GM12878 (cell line): ENCODE results near the gene MACF1.

Experiments
- CBX5 ChIP-seq: sonication (generic); IDR thresholded peaks from 2 replicates; pipeline ENCODE4 v1.6.1; 2016; ENCODE audit warnings: low read depth, moderate library complexity, mild to moderate bottlenecking, inconsistent platforms
- CEBPB ChIP-seq, 2 experiments: fragments of 150-350 bp in 1 of 2; IDR thresholded peaks; 2 replicates each; pipeline ENCODE4 v1.6.1; 2012 to 2014; ENCODE audit warnings: low read depth in 2 of 2, low read length in 2 of 2, borderline replicate concordance in 1 of 2, inconsistent platforms in 1 of 2
- CTCF ChIP-seq, 3 experiments: IDR thresholded peaks in 2 of 3; conservative IDR thresholded peaks in 1 of 3; 2 replicates each; pipeline ENCODE4 v1.5.1; 2011; ENCODE audit warnings: low read depth in 3 of 3, low read length in 3 of 3, mild to moderate bottlenecking in 3 of 3, control low read depth in 2 of 3, moderate library complexity in 2 of 3, inconsistent platforms in 1 of 3, mixed read lengths in 1 of 3; ENCODE audit not compliant: control insufficient read depth in 2 of 3, insufficient read depth in 1 of 3; ENCODE audit errors: extremely low read depth in 1 of 3
- CUX1 ChIP-seq: IDR thresholded peaks from 2 replicates; pipeline ENCODE4 v1.6.1; 2012; ENCODE audit warnings: improper control_type of control experiment, low read depth, low read length; ENCODE audit not compliant: insufficient replicate concordance
- E2F8 ChIP-seq: fragments of 450-650 bp; IDR thresholded peaks from 2 replicates; pipeline ENCODE4 v1.6.1; 2018; ENCODE audit warnings: mild to moderate bottlenecking, low read depth, moderate library complexity; ENCODE audit not compliant: partially characterized antibody
- EP300 ChIP-seq, 2 experiments: fragments of 150-350 bp in 1 of 2; IDR thresholded peaks; 2 replicates each; pipeline ENCODE4 v1.6.1; 2011 to 2012; ENCODE audit warnings: low read depth in 2 of 2, low read length in 2 of 2, borderline replicate concordance in 1 of 2, improper control_type of control experiment in 1 of 2, inconsistent platforms in 1 of 2; ENCODE audit not compliant: control insufficient read depth in 1 of 2
- ESRRA ChIP-seq: IDR thresholded peaks from 2 replicates; pipeline ENCODE4 v1.6.1; 2012; ENCODE audit warnings: mild to moderate bottlenecking, low read length, improper control_type of control experiment
- EZH2 ChIP-seq: IDR thresholded peaks from 2 replicates; pipeline ENCODE4 v1.6.1; 2012; ENCODE audit warnings: low read depth, mild to moderate bottlenecking, control low read depth, inconsistent platforms, low read length, borderline replicate concordance; ENCODE audit not compliant: control insufficient read depth
- GABPA ChIP-seq: IDR thresholded peaks from 2 replicates; pipeline ENCODE4 v1.6.1; 2014; ENCODE audit warnings: antibody characterized with exemption, low read depth, mild to moderate bottlenecking, inconsistent platforms
- HCFC1 ChIP-seq: fragments of 150-350 bp; IDR thresholded peaks from 2 replicates; pipeline ENCODE4 v1.6.1; 2014; ENCODE audit warnings: low read length
- HDAC2 ChIP-seq: fragments of 200-600 bp; sonication (generic); IDR thresholded peaks from 2 replicates; pipeline ENCODE4 v1.6.1; 2017
- POLR2A ChIP-seq: IDR thresholded peaks from 2 replicates; pipeline ENCODE4 v1.6.1; 2011; ENCODE audit warnings: low read depth, mild to moderate bottlenecking, low read length

GRCh38 chr1:39379187-39379586 lies 174.7 kb downstream of the MACF1 start:
- TF ChIP-seq CTCF (IDR thresholded peaks at IDR 0.05 in 2 of 3, conservative IDR thresholded peaks at IDR 0.05 in 1 of 3; ENCODE audit: control insufficient read depth in 2 of 3, extremely low read depth in 1 of 3, insufficient read depth in 1 of 3, low read depth in 3 of 3, low read length in 3 of 3) (no peak), CEBPB (IDR thresholded peaks at IDR 0.05; ENCODE audit: borderline replicate concordance in 1 of 2, low read depth in 2 of 2, low read length in 2 of 2) (no peak), ESRRA (no peak), EZH2 (no peak), POLR2A (no peak), CUX1 (no peak), HDAC2 (no peak), EP300 (IDR thresholded peaks at IDR 0.05; ENCODE audit: borderline replicate concordance in 1 of 2, control insufficient read depth in 1 of 2, low read depth in 2 of 2, low read length in 2 of 2) (no peak), GABPA (no peak), HCFC1 (no peak), CBX5 (no peak), E2F8 (no peak)
